Measurements from ENCODE around the gene MYO9A.

The MYO9A gene

GRCh38 chr15:71975816-71976150 is 142.2 kb downstream of the MYO9A start:
- no peak for DNase-seq (ENCODE audit: extremely low read depth, low read depth)
- no peak for TF ChIP-seq CTCF (IDR thresholded peaks at IDR 0.05; ENCODE audit: low read depth, low read length)

GRCh38 chr15:71974211-71974610 is 143.7 kb downstream of the MYO9A start:
- TF ChIP-seq CTCF (IDR thresholded peaks at IDR 0.05; ENCODE audit: low read depth, low read length), result no peak
- no peak for DNase-seq (ENCODE audit: extremely low read depth, low read depth)

GRCh38 chr15:71973366-71973765 is 144.6 kb downstream of the MYO9A start:
- no peak for TF ChIP-seq CTCF (IDR thresholded peaks at IDR 0.05; ENCODE audit: low read depth, low read length)
- DNase-seq (ENCODE audit: extremely low read depth, low read depth), result no peak

- no peak for DNase-seq (ENCODE audit: extremely low read depth, low read depth)
- no peak for TF ChIP-seq CTCF (IDR thresholded peaks at IDR 0.05; ENCODE audit: low read depth, low read length)
These were observed 146.0 kb downstream of the MYO9A start for GRCh38 chr15:71971905-71972304.

- DNase-seq (ENCODE audit: extremely low read depth, low read depth), result no peak
- no peak for TF ChIP-seq CTCF (IDR thresholded peaks at IDR 0.05; ENCODE audit: low read depth, low read length)
These were observed 147.5 kb downstream of the MYO9A start for GRCh38 chr15:71970435-71970834.

GRCh38 chr15:71962537-71962936 is 155.4 kb downstream of the MYO9A start:
- TF ChIP-seq CTCF (IDR thresholded peaks at IDR 0.05; ENCODE audit: low read depth, low read length), result no peak
- no peak for DNase-seq (ENCODE audit: extremely low read depth, low read depth)

GRCh38 chr15:71957026-71957425 is 160.9 kb downstream of the MYO9A start:
- DNase-seq (ENCODE audit: extremely low read depth, low read depth), result no peak
- TF ChIP-seq CTCF (IDR thresholded peaks at IDR 0.05; ENCODE audit: low read depth, low read length), result no peak
